Natural killer cell treated with Interleukin-12 subunit alpha and Interleukin-12 subunit beta and Interleukin-15 and Interleukin-18, amount 100 ng/mL, for 72 hours (primary cell): Measurements from ENCODE around the gene MCC. TPM values are rescaled to one million over a fixed set of nuclear protein-coding genes. Genes with fewer than 3 reads are reported as not detected.

Experiments used
- ATAC-seq, 2 donors: fragments of 150-1000 bp; cut with Tn5 transposase in 1 of 2; sonication (Bioruptor Pico), chemical (Tn5 transposase) in 1 of 2; 2 replicates each; pipeline ENCODE4 v1.10.0; 2021
- DNase-seq: peaks from one replicate; pipeline ENCODE4 v3.0.0; 2022; ENCODE audit warnings: low spot score
- H3K27ac Mint-ChIP-seq, 2 donors: 1 replicate in 1 of 2; 2 replicates in 1 of 2; pipeline ENCODE4 v1.8.0; 2022; ENCODE audit warnings: mixed read lengths in 2 of 2, mild to moderate bottlenecking in 1 of 2, moderate library complexity in 1 of 2
- H3K27me3 Mint-ChIP-seq, 2 donors: 1 replicate in 1 of 2; 2 replicates in 1 of 2; pipeline ENCODE4 v1.8.0; 2022; ENCODE audit warnings: mixed read lengths in 2 of 2
- H3K36me3 Mint-ChIP-seq: one replicate; pipeline ENCODE4 v1.8.0; 2022; ENCODE audit warnings: mixed read lengths
- H3K4me1 Mint-ChIP-seq, 2 donors: 1 replicate in 1 of 2; 2 replicates in 1 of 2; pipeline ENCODE4 v1.8.0; 2022; ENCODE audit warnings: low read depth in 2 of 2, mixed read lengths in 2 of 2, mild to moderate bottlenecking in 1 of 2
- H3K4me3 Mint-ChIP-seq: one replicate; pipeline ENCODE4 v1.8.0; 2022; ENCODE audit warnings: mixed read lengths
- H3K9me3 Mint-ChIP-seq: 2 replicates; pipeline ENCODE4 v1.8.0; 2022; ENCODE audit warnings: mixed read lengths
- total RNA-seq, 2 donors: library from RNA; stranded (reverse); gene quantifications; one replicate each; pipeline ENCODE4 v1.2.3, GENCODE V29; 2022

The MCC gene
- total RNA-seq, 2 donors from 2014 or later = 0.45 to 3.8 TPM

DNA sequence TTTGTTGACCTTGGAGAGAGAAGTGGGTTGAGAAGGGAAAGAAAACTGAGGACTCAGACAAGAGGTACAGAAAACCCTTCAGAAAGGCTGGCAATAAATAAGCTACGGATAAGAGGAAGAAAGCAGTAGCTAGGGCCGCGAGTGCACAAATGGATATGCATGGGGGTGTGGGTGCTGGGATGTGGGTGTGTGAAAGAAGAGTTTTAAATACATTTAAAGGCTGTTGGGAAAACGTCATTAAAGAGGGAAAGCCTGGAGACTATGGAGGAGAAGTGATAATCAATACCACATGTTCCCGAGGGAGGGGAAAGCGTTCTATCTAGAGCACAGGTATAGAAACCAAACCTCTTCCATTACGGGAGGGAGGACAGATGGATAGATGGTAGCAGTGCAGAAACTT lies 230.7 kb downstream of the MCC start:
- ATAC-seq (no peak), DNase-seq (no peak)
- Mint-ChIP-seq H3K27me3 (peaks cover 21 to 29% of the 10 kb centered on the region in 2 donors), H3K4me3 (no peak overlapping the region), H3K9me3 (no peaks in the 10 kb centered on the region), H3K4me1 (no peaks in the 10 kb centered on the region), H3K27ac (no peak overlapping the region), H3K36me3 (no peaks in the 10 kb centered on the region)

GRCh38 chr5:113256671-113257452 lies 231.4 kb downstream of the MCC start:
- Mint-ChIP-seq H3K4me1 (no peaks in the 10 kb centered on the region), H3K4me3 (no peak overlapping the region), H3K36me3 (no peaks in the 10 kb centered on the region), H3K9me3 (no peaks in the 10 kb centered on the region), H3K27ac (no peak overlapping the region), H3K27me3 (peaks cover 25 to 31% of the 10 kb centered on the region in 2 donors)
- DNase-seq (no peak), ATAC-seq (no peak)

GRCh38 chr5:113255579-113256386 lies 232.5 kb downstream of the MCC start:
- Mint-ChIP-seq H3K9me3 (no peaks in the 10 kb centered on the region), H3K27me3 (peaks cover 30 to 41% of the 10 kb centered on the region in 2 donors), H3K27ac (no peak overlapping the region), H3K4me1 (no peaks in the 10 kb centered on the region), H3K36me3 (no peaks in the 10 kb centered on the region), H3K4me3 (no peak overlapping the region)
- ATAC-seq (no peak), DNase-seq (no peak)

DNA sequence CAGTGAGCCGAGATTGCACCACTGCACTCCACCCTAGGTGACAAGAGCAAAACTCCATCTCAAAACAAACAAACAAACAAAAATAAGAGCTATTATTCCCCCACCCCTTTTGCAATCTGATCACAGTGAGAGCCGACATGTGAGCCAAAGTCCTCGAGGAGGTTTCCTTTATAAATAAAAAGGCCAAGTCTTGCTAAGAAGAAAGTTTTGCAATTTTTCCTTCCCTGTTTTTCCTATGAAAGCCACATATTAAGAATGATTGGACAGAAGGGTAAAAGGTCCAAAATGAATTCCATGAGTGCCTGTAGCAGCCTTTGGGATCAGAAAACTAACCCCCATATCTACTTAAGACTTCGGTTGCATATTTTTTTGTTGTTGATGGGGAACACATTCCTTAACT lies 233.1 kb downstream of the MCC start:
- ATAC-seq = no peak
- no peaks in the 10 kb centered on the region for H3K9me3 Mint-ChIP-seq
- no peaks in the 10 kb centered on the region for H3K4me1 Mint-ChIP-seq
- H3K27ac Mint-ChIP-seq = no peak overlapping the region
- peaks cover 30 to 41% of the 10 kb centered on the region in 2 donors for H3K27me3 Mint-ChIP-seq
- H3K4me3 Mint-ChIP-seq = no peak overlapping the region
- DNase-seq = no peak
- H3K36me3 Mint-ChIP-seq = no peaks in the 10 kb centered on the region

GRCh38 chr5:113253037-113253436 lies 235.2 kb downstream of the MCC start:
- H3K27me3 Mint-ChIP-seq = peaks cover 36 to 47% of the 10 kb centered on the region in 2 donors
- H3K4me3 Mint-ChIP-seq = no peak overlapping the region
- no peaks in the 10 kb centered on the region for H3K4me1 Mint-ChIP-seq
- no peak overlapping the region for H3K27ac Mint-ChIP-seq
- DNase-seq = no peak
- no peak for ATAC-seq
- no peaks in the 10 kb centered on the region for H3K9me3 Mint-ChIP-seq
- no peaks in the 10 kb centered on the region for H3K36me3 Mint-ChIP-seq

DNA sequence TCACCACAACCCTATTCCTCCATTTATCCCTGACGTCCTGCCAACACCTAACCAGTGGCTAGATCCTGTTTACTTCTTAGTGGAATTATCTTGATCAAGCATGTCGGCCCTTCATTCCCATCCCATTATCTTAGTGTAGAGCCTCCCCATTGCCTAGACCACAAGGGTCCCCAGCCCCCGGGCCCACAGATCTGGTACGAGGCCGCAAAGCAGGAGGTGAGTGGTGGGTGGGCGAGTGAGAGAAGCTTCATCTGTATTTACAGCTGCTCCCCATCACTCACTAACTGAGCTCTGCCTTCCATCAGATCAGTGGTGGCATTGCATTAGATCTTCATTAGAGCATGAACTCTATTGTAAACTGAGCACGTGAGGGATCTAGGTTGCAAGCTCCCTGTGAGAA lies 236.2 kb downstream of the MCC start:
- ATAC-seq (no peak), DNase-seq (no peak)
- Mint-ChIP-seq H3K4me3 (no peak overlapping the region), H3K36me3 (no peaks in the 10 kb centered on the region), H3K27me3 (peaks cover 36 to 47% of the 10 kb centered on the region in 2 donors), H3K4me1 (no peaks in the 10 kb centered on the region), H3K9me3 (no peaks in the 10 kb centered on the region), H3K27ac (no peak overlapping the region)

DNA sequence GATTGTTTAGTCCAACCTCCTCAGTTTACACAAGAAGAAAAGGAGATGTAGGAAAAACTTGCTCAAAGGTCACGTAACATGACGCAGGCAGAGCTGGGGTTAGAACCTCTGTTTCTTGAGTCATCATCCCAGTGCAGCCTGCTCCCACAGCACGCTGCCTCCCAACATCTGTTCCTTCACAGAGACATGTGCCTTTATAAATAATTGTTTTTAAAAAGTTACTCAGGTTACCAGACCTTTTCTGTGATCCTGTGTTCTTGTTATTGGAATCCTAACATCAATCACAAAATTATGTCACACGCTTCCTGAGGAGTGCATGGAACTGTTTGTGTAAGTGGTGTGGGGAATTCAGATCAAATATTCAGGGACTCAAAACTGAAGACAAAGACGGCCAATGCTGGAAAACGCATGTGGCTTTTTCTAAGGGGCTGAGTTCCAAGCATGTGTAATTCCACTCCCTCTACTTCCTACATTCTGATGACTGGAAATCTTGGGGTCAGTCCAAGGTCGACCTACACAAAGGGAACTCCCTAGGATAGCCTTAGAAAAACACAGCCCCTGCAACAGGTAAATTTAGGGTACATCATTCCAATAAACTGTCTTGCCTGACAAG lies 237.8 kb downstream of the MCC start:
- no peak overlapping the region for H3K4me3 Mint-ChIP-seq

DNA sequence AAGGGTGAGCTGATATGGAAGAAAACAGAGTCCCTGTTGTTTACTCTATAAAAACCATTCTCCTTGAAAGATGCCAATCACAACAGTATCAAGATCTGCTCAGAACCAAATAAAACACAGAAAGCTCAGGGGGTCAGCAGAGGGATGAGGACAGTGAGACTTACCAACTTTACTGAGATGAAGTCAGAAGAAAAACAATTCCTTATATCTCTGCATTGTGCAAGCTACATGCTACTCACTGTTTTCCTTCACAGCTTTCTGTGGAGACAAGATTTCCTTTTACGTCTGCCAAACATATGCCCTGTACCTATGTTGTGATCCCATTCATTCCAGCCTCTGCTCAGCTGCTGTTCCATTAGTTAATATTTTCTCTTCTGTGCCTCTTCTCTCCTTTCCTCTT lies 239.0 kb downstream of the MCC start:
- Mint-ChIP-seq H3K27me3 (peaks cover 33 to 58% of the 10 kb centered on the region in 2 donors), H3K36me3 (no peaks in the 10 kb centered on the region), H3K4me1 (no peaks in the 10 kb centered on the region), H3K4me3 (no peak overlapping the region), H3K27ac (no peak overlapping the region), H3K9me3 (no peaks in the 10 kb centered on the region)
- ATAC-seq (no peak), DNase-seq (no peak)

More for the DNA sequence above, 237.8 kb downstream of the MCC start:
- no peaks in the 10 kb centered on the region for H3K4me1 Mint-ChIP-seq
- no peak overlapping the region for H3K27ac Mint-ChIP-seq
- peaks cover 36 to 58% of the 10 kb centered on the region in 2 donors for H3K27me3 Mint-ChIP-seq
- no peaks in the 10 kb centered on the region for H3K9me3 Mint-ChIP-seq
- H3K36me3 Mint-ChIP-seq = no peaks in the 10 kb centered on the region
- no peak for DNase-seq
- no peak for ATAC-seq

GRCh38 chr5:113246361-113246870 lies 241.8 kb downstream of the MCC start:
- Mint-ChIP-seq H3K4me1 (no peaks in the 10 kb centered on the region), H3K9me3 (no peaks in the 10 kb centered on the region), H3K4me3 (no peak overlapping the region), H3K27ac (no peak overlapping the region), H3K27me3 (peaks cover 28 to 50% of the 10 kb centered on the region in 2 donors), H3K36me3 (no peaks in the 10 kb centered on the region)
- ATAC-seq = no peak
- no peak for DNase-seq

- H3K36me3 Mint-ChIP-seq = no peaks in the 10 kb centered on the region
- no peak overlapping the region for H3K4me3 Mint-ChIP-seq
- peaks cover 26 to 44% of the 10 kb centered on the region in 2 donors for H3K27me3 Mint-ChIP-seq
- H3K9me3 Mint-ChIP-seq = no peaks in the 10 kb centered on the region
- no peak overlapping the region for H3K27ac Mint-ChIP-seq
- DNase-seq (no peak), ATAC-seq (no peak)
- no peaks in the 10 kb centered on the region for H3K4me1 Mint-ChIP-seq
Measured at GRCh38 chr5:113245427-113246225, 242.6 kb downstream of the MCC start.

DNA sequence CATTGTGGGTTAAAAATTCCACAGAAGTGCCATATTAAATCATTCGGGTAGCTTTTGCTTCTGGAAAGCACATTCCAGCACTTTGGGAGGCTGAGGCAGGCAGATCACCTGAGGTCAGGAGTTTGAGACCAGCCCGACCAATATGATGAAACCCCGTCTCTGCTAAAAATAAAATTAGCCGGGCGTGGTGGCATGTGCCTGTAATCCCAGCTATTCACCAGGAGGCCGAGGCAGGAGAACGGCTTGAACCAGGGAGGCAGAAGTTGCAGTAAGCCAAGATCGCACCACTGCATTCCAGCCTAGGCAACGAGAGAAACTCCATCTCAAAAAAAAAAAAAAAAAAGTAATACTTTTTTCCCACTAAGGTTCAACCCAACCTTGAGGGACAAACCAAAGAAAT lies 243.3 kb downstream of the MCC start:
- no peaks in the 10 kb centered on the region for H3K9me3 Mint-ChIP-seq
- no peak overlapping the region for H3K27ac Mint-ChIP-seq
- H3K36me3 Mint-ChIP-seq = no peaks in the 10 kb centered on the region
- no peak for ATAC-seq
- H3K4me3 Mint-ChIP-seq = no peak overlapping the region
- no peak for DNase-seq
- H3K27me3 Mint-ChIP-seq = peaks cover 26 to 44% of the 10 kb centered on the region in 2 donors
- H3K4me1 Mint-ChIP-seq = no peaks in the 10 kb centered on the region

DNA sequence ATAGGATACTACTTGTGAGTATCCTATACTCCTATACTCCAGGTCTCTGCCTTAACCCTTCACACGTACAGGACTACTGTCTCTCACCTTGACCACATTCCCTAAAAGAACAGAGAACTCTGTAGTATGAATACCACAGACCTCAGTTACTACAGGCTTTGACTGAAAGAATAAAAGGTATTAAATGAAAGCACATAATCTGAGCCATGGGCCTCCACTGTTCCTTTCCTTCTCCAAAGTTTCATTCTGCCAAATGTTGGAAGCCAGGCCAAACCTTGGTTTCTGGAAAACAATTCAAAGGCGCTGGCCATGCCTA lies 244.9 kb downstream of the MCC start:
- ATAC-seq (no peak), DNase-seq (no peak)
- Mint-ChIP-seq H3K4me3 (no peak overlapping the region), H3K27me3 (peaks cover 19 to 38% of the 10 kb centered on the region in 2 donors), H3K36me3 (no peaks in the 10 kb centered on the region), H3K4me1 (no peaks in the 10 kb centered on the region), H3K27ac (no peak overlapping the region), H3K9me3 (no peaks in the 10 kb centered on the region)
